ENCODE measurements around the gene ATP7A.
A peak's percentile ranks its signal among the peaks of the same experiment; 100 is the strongest.
"Not testable (repeated sequence)": the region's sequence is repeated elsewhere in the genome, so short reads cannot be mapped to it uniquely, and the experiment has no call there.

The ATP7A gene

DNA sequence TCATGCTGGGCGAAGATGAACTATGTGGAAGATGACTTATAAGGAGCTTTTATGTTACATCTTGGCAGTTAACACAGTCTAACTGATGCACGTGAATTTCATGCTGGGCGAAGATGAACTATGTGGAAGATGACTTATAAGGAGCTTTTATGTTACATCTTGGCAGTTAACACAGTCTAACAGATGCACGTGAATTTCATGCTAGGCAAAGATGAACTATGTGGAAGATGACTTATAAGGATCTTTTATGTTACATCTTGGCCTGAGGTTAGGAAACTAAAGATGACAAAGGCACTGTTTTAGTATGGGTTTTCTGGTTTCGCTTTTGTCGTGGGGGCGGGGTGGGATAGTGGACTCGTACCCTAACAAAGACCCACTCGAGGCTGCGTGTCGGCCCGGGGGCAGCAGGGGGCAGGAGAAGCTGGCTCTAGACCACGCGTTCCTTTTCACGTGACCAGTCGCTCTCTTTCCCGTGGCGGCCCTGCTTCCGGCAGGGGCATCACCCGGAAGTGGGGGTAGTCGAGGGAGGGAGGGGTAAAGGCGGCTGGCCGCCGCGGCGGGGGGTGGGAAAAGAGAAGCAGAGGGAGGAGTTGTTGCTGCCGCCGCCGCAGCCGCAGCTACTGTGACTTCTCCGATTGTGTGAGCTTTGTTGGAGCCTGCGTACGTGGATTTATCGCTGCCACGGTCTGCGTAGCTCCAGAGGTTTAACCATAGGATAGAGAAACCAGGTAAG lies at the start of gene ATP7A:
ATP7A (plus strand) TSS at position 586 of the 733 bp plus-strand sequence. CDS start 60,949 bp downstream, outside the sequence.
- DNase-seq, result peak; percentile 85

DNA sequence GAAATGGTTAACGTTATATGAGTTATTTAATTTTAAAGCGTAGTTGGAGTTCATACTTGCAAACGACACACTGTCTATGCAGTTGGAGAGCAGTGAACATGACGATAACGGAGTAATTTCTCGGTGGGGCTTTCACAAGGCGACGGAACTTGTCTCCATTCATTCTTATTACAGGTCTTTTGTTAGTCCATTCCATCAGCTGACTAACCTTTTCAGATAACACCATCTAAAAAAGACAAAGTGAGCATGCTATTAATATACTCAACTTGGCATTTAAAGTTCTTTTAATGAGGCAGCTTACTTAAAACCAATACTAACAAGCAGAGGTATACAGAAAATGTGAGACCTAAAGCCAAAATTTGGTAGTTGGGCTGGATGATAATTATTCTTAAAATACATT lies 35.1 kb upstream of the ATP7A start:
- DNase-seq, result no peak

DNA sequence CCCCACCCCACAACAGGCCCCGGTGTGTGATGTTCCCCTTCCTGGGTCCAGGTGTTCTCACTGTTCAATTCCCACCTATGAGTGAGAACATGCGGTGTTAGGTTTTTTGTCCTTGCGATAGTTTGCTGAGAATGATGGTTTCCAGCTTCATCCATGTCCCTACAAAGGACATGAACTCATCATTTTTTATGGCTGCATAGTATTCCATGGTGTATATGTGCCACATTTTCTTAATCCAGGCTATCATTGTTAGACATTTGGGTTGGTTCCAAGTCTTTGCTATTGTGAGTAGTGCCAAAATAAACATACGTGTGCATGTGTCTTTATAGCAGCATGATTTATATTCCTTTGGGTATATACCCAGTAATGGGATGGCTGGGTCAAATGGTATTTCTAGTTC lies 29.1 kb upstream of the ATP7A start:
- DNase-seq, result not testable (repeated sequence)

DNA sequence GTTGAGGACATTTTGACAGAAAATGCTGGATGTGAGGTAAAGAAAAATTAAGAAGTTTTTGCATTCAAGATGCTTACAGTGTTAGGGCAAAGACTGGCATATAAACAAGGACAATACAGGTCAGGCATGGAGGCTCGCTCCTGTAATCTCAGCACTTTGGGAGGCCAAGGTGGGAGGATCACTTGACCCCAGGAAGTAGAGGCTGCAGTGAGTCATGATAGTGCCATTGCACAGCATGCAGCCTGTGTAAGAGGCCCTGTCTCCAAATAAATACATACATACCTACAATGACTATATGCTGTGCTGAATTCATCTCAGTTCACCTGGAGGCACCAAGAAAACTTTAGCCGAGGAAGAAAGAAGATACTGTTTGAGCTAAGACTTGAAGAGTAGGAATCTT lies 17.6 kb upstream of the ATP7A start:
- DNase-seq, result no peak

DNA sequence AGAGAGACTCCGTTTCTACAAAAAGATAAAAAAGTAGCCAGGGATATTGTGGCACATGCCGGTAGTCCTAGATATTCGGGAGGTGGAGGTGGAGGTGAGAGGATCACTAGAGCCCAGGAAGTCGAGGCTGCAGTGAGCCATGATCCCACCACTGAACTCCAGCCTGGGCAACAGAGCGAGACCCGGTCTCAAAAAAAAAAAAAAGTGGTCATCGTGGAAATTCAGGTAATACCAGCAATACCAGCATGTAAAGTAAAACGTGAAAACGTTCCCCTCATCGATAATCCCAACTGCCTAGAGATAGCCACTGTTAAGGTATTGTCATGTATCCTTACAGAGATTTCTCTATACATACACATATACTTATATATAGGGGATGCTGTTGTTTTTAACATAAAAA lies 16.8 kb upstream of the ATP7A start:
- DNase-seq, result no peak

DNA sequence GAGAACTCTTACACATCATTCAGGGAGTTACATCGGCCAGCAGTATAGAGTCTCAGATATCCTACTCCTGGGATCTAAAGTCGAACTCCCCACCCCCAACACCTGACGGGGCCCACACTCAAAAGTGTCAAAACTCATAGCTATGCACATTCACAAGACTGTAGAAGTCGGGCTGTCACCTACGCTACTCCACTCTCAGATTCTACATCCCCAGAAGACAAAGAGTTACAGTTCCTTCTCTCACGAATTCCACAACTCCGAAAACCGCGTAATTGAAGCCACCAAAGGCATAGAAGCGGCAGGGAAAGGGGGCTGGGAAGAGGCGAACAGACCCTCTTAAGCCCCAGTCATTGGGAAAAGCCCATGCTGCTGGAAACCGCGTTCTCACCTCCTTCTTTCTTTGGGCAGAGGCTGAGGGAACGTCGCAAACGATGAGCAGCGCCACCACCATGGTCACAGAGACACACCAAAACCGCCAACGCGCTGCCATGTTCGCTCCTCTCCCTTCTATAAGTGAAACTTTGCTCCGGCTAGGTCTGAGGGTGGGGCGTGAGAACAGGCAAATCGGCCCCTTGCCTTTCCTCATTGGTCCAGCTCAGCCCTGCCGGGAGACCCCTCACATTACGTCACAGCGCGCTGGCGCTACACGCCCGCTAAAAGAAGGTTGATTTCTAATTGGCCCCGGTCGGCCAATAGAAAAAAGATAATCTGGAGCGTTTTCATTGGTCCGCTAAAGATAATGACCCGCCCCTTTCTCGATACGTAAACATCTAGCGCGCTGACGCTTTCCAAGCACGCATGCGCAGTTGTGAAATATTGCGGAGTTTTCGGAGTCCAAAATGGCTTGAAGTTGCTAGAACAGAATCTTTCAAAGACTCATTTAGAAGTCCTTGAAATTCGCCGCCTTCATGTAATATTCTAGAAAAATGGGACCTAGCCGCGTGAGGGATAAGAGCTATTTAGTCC lies 15.3 kb upstream of the ATP7A start, which contains the start of gene MAGT1:
MAGT1 (minus strand) TSS at position 515 of the 966 bp plus-strand sequence; CDS start at position 490, 25 bp downstream.
- DNase-seq, result peak; percentile 92

GRCh38 chrX:77899081-77899828 lies 11.2 kb upstream of the ATP7A start, which contains the start of gene COX7B:
COX7B (plus strand) TSS chrX:77899468; CDS start chrX:77899554, 86 bp downstream.
- peak; percentile 93 for DNase-seq

DNA sequence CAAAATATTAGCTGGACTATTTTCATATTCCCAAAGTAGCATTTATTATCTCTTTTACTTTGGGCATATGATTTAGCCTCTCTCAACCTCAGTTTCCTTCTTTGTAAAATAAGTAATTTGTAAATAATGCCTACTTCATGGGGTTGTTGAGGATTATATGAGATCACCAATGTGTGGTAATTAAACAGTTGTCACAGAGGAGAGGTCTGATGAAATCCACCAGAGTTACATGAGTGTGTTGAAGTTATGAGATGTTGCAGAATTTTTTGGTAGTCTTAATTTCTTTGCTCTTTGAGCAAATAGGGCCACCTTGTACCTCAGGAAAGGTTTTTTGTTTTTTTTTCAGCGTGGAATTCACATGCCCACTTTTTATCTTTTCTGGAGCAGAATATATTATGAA lies 9.8 kb upstream of the ATP7A start:
- no peak for DNase-seq

DNA sequence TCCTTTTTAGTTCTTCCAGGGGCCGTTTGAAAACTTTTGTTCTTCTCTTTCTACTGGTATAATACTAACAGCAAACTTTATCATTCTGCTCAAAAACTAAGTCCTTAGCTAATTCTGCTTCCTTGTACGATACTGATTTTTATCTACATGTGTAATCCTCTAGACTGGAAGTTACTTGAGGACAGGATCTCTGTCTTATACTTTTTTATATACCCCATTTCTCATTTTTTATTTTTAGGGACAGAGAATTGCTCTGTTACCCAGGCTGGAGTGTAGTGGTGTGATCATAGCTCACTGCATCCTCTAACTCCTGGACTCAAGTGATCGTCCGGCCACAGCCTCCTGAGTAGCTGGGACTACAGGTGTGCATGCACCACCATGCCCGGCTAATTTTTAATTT lies 9.0 kb upstream of the ATP7A start:
- no peak for DNase-seq

DNA sequence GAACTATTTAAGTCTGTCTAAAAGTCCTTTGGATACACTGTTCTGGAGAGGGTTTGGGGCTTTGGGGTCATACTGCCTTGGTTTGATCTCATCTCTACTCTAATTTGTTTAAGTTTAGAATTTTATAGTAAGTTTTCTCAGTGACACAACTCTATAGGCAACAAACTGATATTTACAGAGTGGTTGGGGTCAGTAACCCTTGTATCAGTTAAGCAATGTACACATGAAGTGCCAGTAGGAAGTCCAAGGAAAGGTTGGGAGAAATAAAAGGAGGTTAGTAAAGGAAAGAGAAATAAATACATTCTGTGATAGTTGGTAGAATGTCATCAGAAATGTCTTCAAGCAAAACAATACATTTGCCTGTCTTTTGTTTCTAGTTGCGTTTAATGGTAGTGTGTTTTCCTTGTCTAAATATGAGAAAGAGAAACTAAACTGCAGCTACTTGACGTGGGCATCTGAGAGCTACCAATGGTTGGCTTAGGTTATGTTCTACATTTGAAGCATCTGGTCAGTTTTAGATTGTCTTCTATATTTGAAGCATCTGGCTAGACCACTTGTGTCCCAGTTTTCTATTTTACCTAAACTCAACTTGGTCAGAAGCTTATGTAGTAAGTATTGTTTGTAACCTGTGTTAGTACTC lies 6.9 kb downstream of the ATP7A start:
- no peak for DNase-seq

DNA sequence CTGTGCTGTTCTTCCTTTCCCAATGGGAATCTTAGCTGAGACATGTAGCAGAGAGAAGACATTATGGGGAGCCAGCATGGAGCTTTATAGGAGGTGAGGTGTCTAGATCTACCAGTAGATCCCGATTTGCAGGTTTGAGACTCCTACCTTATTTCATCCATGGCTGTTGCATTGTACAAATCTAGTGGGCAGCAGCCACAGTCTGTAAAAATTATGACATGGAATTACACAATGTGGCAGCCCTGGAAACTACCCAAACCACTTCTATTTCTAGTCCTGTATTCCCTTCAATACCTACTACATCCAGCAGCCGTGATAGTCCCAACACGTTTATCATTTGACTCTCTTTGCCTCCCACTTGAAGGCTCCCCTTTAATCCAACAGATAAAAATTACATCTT lies 8.1 kb downstream of the ATP7A start:
- DNase-seq, result no peak

GRCh38 chrX:77919370-77919769 lies 8.9 kb downstream of the ATP7A start:
- DNase-seq, result not testable (repeated sequence)

DNA sequence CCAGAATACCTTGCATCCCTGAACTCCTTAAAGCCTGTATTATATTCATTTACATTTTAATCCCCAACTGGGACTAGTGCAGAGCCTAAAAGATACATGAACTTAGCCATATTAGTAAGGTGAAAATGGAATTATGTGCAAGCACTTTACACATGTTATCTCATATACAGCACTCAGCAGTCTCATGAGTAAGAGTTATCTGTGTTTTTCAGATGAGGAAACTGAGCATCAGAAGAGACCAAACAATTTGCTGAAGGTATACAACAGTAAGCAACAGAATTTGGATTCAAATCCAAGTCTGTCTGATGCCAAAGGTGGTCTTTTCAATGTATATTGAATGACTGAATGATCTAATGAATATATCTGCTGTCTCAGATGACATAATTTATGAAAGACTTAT lies 12.3 kb downstream of the ATP7A start:
- no peak for DNase-seq

- no peak for DNase-seq
Measured at GRCh38 chrX:77924320-77924859, 13.9 kb downstream of the ATP7A start.

- DNase-seq, result no peak
Measured at GRCh38 chrX:77925764-77926163, 15.3 kb downstream of the ATP7A start.

GRCh38 chrX:77930581-77930980 lies 20.1 kb downstream of the ATP7A start:
- no peak for DNase-seq

DNA sequence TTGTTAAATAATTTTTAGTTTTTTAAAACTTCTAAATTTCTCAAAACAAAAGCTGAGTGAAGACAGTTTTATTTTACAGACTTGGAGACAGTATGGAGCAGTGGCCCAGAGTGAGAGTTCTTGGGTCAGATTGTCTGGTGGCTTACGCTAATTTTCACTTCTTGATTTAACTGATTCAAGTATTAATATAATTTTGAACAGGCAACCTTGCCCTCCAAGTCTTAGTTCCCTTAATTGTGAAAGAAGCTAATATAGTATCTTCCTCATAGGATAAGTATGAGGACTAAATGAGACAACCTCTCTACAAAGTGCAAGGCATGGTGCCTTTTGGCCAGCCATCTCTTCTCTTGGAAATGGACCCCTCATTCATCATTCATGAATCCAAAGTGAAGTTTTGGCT lies 25.4 kb downstream of the ATP7A start:
- no peak for DNase-seq

- DNase-seq, result no peak
Measured at GRCh38 chrX:77936299-77936698, 25.8 kb downstream of the ATP7A start.

DNA sequence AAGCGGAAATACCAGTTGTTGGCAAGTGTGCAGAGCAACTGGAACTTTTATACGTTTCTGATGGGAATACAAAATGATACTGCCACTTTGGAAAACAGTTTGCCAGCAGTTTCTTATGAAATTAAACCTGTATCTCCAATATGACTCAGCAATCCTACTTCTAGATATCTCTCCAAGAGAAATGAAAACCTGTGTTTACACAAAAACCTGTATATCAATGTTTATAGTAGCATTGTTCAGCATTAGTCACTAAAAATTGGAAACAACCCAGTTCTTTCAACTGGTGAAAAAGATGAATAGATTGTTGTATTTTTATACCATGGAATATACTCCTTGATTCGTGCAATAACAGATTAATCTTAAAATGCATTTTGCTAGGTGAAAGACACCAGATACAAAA lies 26.8 kb downstream of the ATP7A start:
- no peak for DNase-seq

- no peak for DNase-seq
Measured at GRCh38 chrX:77938083-77938680, 27.7 kb downstream of the ATP7A start.

DNA sequence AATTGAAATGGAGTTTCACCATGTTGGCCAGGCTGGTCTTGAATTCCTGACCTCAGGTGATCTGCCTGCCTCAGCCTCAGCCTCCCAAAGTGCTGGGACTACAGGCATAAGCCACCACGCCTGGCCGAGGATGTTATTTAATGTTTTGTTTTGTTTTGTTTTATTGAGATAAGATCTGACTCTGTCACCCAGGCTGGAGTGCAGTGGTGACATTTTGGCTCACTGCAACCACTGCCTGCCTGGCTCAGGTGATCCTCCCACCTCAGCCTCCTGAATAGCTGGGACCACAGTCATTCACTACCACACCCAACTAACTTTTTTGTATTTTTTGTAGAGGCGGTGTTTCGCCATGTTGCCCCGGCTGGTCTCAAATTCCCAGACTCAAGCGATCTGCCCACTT lies 34.5 kb downstream of the ATP7A start:
- DNase-seq, result not testable (repeated sequence)

Measured in COR-L47 (cell line).